GM19193 (cell line): ENCODE data around the gene FANCF.

ENCODE experiments used
- POLR2A ChIP-seq: IDR thresholded peaks from 4 replicates; pipeline ENCODE4 v1.6.1; 2011; ENCODE audit not compliant: insufficient read depth, insufficient read length; ENCODE audit errors: extremely low read depth

Gene FANCF

DNA sequence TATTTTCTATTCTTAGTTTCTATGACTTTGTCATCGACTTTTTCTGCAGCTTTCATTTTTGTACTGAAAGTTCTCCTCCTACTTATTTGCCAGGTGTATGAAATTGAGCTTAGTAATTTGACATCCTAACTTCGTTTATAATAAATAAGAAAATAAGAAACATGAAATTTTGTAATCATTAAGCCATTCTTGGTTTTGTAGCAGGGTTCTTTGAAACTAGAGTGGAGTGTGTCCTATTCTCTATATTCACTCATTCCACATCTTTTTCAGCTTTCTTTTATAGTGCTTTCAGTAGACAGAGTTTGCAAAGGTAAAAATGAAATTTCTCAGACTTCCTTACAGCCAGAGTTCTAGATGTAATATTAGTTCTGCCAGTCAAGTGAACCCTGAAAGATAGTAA lies 47.8 kb downstream of the FANCF start:
- no peak for TF ChIP-seq POLR2A
